GM12891 (cell line): ENCODE results near the gene SLC10A7.

ENCODE experiments used
- POLR2A ChIP-seq: IDR thresholded peaks from 2 replicates; pipeline ENCODE4 v1.6.1; 2011; ENCODE audit warnings: low read depth, low read length, control low read depth
- POLR2AphosphoS5 ChIP-seq: IDR thresholded peaks from 2 replicates; pipeline ENCODE4 v1.6.1; 2011; ENCODE audit warnings: low read depth, low read length, control low read depth

- TF ChIP-seq POLR2A, result no peak
- TF ChIP-seq POLR2AphosphoS5, result no peak
These were observed 230.4 kb downstream of the SLC10A7 start for GRCh38 chr4:146291313-146291712.
